ENCODE data around the gene ZBTB17.

Gene ZBTB17

DNA sequence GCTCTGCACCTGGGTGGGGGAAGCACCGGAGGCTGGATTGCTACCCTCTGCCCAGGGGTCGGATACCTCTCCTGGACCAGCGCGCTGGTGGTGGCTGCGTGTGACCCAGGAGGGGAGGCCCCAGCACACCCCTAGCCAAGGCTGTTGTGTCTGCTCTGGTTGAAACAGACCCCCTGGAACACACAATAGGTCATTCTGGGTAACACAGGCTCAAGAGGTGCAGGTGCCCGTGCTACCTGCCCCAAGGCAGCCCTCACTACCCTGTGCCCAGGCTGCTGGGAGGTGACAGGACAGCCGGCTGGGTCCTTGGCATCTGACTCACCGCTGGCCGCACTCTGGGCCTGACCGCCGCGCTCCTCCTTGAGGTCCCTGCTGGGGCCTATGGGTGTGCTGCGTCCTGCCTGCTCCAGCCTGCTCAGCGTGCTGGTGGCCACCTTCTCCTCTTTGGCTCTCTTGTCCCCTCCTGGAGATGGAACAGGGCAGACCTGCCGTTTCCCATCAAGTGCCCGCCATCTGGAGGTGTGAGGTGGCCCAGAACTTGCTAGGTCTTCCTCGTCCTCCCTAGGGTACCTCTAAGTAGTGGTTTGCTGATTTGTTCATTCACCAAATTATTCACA lies 30.0 kb downstream of the ZBTB17 start:
- no peak for DNase-seq

DNA sequence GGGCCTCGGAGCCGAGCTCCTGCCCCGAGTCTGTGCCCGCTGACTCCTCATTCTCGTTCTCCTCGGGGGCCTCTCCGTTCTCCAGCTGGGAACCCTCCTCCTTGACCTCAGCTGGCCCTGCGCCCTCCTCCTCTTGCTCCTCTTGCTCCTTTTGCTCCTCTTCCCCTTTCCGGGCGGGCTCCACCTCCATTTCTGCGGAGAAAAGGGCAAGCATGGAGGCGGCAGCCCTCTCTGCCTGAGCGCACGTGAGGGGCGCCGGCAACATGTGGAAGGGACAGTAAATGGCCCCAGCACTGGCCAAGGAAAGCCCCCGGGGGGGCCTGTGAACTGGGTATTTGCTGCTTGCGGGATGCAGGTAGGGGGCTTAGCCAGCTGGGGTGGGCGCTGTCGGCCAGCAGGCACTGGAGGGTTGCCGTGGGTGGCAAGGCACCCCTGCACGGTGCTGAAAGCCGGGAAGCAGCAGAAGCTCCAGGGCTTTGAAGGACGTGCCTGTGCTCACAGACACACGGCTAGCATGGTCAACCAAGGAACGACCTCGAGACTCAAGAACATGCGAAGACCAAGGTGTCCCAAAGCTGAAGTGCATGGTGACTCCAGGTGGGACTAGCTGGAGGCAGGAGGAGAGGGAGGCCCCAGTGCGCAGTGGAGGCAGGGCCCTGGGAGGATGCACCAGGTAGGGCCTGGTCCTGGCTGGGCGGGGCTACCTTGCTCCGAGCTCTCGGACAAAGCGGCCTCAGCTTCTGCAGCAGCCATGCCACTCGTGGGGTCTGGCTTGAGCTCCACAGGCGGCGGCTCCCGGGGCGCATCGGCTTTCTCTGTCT lies 30.7 kb downstream of the ZBTB17 start:
- no peak for DNase-seq

- DNase-seq, result no peak
These were observed 31.4 kb downstream of the ZBTB17 start for GRCh38 chr1:15944308-15945010.

- DNase-seq, result no peak
These were observed 32.0 kb downstream of the ZBTB17 start for GRCh38 chr1:15943992-15944307.

DNA sequence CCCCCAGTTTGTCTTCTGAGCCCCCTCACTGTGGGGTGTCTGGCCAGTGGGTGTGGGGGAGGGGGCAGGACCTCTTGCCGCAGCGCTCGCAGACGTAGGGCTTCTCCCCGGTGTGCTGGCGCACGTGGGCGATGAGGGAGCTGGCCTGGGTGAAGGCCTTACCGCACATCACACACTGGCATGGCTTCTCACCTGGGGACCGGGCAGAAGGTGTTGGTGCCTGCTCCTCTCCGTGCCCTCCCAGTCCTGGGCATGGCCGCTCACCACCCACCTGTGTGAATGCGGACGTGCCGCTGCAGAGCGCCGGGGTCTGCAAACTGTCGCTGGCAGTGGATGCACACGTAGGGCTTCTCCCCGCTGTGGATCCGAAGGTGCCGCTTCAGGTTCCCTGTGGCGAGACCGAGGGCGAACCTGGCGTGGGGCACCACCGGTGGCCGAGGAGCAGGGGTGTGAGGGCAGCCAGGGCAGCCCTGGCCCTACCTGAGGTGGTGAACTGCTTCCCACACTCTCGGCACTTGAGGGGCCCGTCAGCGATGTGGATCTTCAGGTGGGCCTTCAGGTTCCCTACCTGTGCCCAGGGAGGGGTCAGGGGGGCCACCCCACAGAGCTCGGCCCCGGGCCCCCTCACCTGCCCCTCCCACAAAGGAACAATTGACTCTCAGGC lies 32.4 kb downstream of the ZBTB17 start:
- DNase-seq, result no peak

- DNase-seq, result no peak
These were observed 33.1 kb downstream of the ZBTB17 start for GRCh38 chr1:15942661-15943327.

DNA sequence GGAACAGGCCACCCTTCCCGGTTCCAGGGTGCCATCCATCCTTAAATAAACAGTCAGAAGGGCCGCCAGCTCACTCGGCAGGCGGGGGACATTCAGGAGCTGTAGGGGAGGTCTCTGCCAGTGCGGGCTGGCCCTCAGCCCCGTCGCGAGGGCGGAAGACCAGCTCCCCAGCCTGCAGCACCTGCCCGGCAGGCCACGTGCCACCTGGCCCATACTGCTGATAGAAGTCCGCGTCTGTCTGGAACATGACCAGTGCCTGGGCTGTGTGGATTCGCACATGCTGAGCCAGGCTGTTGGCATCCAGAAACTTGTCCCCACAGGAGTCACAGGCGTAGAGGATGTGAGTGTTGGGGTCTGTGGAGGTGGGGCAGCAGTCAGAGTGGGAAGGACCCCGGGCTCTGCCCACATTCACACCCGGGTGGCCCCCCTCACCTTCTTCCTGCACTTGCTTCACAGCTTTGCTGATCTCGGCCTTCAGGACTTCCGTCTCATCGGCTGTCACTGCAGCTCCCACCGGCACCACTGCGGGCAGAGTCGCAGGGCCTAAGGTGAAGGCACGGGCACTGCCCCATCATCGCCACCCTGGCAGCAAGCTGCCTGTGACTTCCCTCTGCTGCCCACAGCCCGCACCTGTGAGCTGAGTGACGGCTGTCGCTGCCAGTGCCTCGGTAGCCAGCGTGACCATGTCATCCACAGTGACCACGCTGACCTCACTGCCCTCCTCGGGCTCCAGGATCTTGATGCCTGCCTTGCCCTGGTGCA lies 33.8 kb downstream of the ZBTB17 start:
- DNase-seq, result no peak

- DNase-seq, result no peak
These were observed 34.7 kb downstream of the ZBTB17 start for GRCh38 chr1:15941044-15941840.

GRCh38 chr1:15940110-15941043 lies 35.5 kb downstream of the ZBTB17 start:
- no peak for DNase-seq

- DNase-seq, result no peak
These were observed 36.5 kb downstream of the ZBTB17 start for GRCh38 chr1:15939181-15940109.

- no peak for DNase-seq
These were observed 37.2 kb downstream of the ZBTB17 start for GRCh38 chr1:15938628-15939161.

DNA sequence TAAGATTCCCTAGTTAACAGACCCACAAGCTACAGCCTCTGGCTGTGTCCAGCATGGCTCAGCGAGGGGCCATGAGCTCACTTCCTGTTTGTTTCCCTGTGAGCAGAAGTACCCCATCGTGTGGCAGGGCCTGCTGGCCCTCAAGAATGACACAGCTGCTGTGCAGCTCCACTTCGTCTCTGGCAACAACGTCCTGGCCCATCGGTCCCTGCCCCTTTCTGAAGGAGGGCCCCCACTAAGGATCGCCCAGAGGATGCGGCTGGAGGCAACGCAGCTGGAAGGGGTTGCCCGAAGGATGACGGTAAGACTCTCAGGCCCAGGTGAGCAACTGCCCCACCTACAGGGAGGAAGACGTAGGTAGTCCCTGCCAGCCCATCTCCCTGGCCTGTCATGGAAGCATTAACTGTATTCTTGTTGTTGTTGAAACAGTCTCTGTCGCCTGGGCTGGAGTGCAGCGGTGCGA lies 38.2 kb downstream of the ZBTB17 start:
- DNase-seq, result no peak

- DNase-seq, result no peak
These were observed 38.8 kb downstream of the ZBTB17 start for GRCh38 chr1:15937146-15937545.

DNA sequence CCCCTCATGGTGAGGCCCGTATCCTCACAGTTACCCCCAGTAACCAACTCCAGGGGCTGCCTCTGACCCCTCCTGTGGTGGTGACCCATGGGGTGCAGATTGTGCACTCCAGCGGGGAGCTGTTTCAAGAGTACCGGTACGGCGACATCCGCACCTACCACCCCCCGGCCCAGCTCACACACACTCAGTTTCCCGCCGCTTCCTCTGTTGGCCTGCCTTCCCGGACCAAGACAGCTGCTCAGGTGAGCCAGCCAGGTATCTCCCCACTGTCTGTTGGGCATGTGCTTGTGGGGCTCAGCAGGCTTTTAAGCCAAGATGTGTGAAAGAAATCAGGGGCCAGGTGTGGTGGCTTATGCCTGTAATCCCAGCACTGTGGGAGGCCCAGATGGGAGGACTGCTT lies 39.9 kb downstream of the ZBTB17 start:
- DNase-seq, result no peak

- no peak for DNase-seq
These were observed 40.6 kb downstream of the ZBTB17 start for GRCh38 chr1:15935056-15935950.

GRCh38 chr1:15934211-15935055 lies 41.5 kb downstream of the ZBTB17 start:
- no peak for DNase-seq

GRCh38 chr1:15933684-15934083 lies 42.2 kb downstream of the ZBTB17 start:
- no peak for DNase-seq

Data from activated CD4-positive, alpha-beta T cell treated with anti-CD3 and anti-CD28 coated beads for 1 hour (primary cell).